Nasal cavity respiratory epithelium epithelial cell of viscerocranial mucosa (primary cell): ENCODE measurements around the gene RNF212. TPM values are rescaled to one million over a fixed set of nuclear protein-coding genes. Genes with fewer than 3 reads are reported as not detected.

Source experiments
- total RNA-seq: library from RNA; depleted of rRNA; stranded (reverse); fragments of >200 nt; gene quantifications from 2 replicates; pipeline ENCODE4 v1.2.3, GENCODE V29; 2014

Gene RNF212
- 0.68 and 0.71 TPM in 2 replicates for total RNA-seq

GRCh38 chr4:1113311-1114009, at the start of gene RNF212:
Gene RNF212 (minus strand): TSS chr4:1113564. CDS start chr4:1113464, 100 bp downstream.

Other genes starting within 250 kb of the RNF212 start
- gene GAK, start 181.2 kb downstream of the RNF212 start, total RNA-seq: 67.0 and 91.8 TPM in 2 replicates
- 6.5 and 14.5 TPM in 2 replicates for gene TMEM175, start 181.1 kb downstream of the RNF212 start, total RNA-seq
- 19.1 and 37.9 TPM in 2 replicates for gene DGKQ, start 140.0 kb downstream of the RNF212 start, total RNA-seq
- gene IDUA, start 126.5 kb downstream of the RNF212 start, total RNA-seq: 2.4 and 26.3 TPM in 2 replicates
- gene SLC26A1, start 120.2 kb downstream of the RNF212 start, total RNA-seq: under 0.01 and 0.07 TPM in 2 replicates
- 15.0 and 25.3 TPM in 2 replicates for gene FGFRL1, start 101.9 kb downstream of the RNF212 start, total RNA-seq
- gene SPON2, start 59.0 kb upstream of the RNF212 start, total RNA-seq: 3.1 and 16.9 TPM in 2 replicates
- gene CTBP1, start 135.6 kb upstream of the RNF212 start, total RNA-seq: 175 and 279 TPM in 2 replicates
- gene MAEA, start 176.3 kb upstream of the RNF212 start, total RNA-seq: 36.6 and 74.1 TPM in 2 replicates
- gene UVSSA, start 233.6 kb upstream of the RNF212 start, total RNA-seq: 9.6 and 15.9 TPM in 2 replicates